GM18526 (cell line): ENCODE measurements around the gene FNTB.

Experiments
- POLR2A ChIP-seq: IDR thresholded peaks from 3 replicates; pipeline ENCODE4 v1.6.1; 2011; ENCODE audit not compliant: insufficient read length; ENCODE audit errors: extremely low read depth

Gene FNTB

GRCh38 chr14:65100922-65101541 lies 114.3 kb downstream of the FNTB start:
- TF ChIP-seq POLR2A, result no peak

DNA sequence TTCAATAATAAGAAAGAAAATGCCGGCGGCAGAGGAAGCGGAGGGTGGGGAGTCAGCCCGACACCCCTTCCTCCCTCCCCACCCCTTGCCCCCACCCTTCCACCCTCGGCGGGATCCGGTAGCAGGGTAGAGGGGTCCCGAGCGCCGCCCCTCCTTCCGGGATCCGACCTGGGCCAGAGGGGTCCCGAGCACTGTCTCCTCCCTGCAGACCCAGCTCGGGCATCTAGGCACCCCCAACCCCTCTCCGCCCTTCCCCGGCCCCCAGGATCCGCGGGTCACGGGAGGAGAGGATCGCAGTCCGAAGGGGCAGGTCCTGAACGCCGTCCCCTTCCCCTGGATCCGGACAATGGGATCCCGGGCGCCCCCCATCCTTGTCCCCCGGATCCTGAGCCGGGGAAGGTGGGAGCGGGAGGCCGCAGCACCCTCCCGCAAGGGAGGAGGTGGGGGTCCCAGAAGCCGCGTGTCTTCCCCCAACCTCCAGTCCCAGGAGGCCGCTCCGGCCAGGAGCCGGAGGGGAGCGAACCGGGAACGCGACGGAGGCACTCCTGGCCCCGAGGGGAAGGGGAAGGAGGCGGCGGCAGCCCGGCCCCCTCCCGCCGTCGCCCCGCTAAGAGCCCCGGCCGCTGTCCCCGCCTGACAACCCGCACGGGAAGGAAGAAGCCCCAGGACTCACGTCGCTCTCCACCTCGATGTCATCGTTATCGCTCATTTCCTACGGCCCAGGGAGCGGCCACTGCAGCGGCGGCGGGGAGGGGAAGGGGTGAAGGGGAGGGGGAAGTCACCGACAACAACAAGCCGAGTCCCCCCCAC lies 115.1 kb downstream of the FNTB start:
- no peak for TF ChIP-seq POLR2A

GRCh38 chr14:65102441-65103149 lies 115.9 kb downstream of the FNTB start, which contains the start of gene MAX:
MAX (minus strand) TSS chr14:65102517; CDS start chr14:65102339, 178 bp downstream.
- peak; percentile 81 for TF ChIP-seq POLR2A

DNA sequence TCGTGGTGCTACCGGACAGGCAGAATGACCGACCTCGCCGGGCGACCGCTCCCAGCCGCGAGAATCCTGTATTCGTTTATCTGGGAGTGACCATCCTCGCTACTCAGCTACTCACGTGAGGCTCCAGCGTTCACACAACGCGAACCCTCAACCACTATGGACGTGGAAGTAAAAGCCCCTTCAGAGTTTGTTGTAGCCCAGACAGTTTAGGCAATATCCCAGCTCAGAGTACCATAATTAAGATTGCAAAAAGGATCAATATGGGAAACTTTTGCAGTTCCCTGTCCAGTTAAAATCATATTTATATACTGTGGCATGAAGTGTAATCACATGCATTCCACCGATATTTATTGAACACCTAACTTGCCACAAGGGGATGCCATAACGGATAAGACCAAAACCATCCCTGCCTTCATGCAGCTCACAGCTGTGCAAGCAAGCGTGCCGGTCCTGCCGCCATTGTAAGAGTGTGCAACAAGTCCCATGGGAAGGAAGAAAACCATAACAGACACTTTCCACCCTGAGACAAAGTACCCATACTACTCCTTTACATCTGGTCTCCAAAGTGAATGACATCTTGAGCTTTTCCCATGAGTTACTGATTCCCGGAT lies 116.6 kb downstream of the FNTB start:
- no peak for TF ChIP-seq POLR2A

- TF ChIP-seq POLR2A, result no peak
These were observed 118.1 kb downstream of the FNTB start for GRCh38 chr14:65104791-65105190.

GRCh38 chr14:65106316-65106715 lies 119.6 kb downstream of the FNTB start:
- no peak for TF ChIP-seq POLR2A

- no peak for TF ChIP-seq POLR2A
These were observed 120.0 kb downstream of the FNTB start for GRCh38 chr14:65106736-65107135.

DNA sequence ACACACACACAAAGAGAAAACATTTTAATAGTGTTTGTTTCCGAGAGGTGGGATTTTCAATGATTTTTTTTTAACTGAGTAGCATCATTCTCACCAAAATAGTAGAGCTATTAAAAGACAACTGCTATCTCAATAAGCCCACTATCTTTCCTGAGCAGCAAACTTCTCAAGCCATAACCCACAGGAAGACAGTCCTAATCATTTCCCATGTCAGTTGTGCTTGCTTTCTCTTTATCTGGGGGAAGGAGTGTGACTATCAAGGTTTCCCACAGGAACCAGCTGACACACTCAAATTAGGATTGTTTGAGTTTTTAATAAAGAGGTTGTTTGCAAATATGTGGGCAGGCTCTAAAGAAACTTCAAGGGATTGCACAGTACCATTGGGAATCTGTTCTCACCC lies 120.5 kb downstream of the FNTB start:
- TF ChIP-seq POLR2A, result no peak

DNA sequence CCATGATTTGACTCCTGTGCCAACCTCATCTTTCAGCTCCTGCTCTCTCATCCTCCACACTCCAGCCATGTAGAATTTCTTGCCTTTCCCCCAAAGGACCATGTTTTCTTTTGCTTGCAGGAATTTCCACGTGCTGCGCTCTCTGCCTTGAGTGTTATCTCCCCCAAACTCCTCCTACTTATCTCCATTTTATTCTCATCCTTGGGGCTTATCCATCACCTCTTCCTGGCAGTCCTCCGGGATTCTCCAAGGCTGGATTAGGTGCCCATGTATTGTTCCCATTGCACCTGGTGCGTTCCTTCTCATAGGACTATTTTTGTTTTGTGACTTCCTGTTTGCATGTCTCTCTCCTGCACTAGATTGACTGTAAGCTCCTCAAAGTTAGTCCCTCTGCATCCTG lies 122.7 kb downstream of the FNTB start:
- TF ChIP-seq POLR2A, result no peak

DNA sequence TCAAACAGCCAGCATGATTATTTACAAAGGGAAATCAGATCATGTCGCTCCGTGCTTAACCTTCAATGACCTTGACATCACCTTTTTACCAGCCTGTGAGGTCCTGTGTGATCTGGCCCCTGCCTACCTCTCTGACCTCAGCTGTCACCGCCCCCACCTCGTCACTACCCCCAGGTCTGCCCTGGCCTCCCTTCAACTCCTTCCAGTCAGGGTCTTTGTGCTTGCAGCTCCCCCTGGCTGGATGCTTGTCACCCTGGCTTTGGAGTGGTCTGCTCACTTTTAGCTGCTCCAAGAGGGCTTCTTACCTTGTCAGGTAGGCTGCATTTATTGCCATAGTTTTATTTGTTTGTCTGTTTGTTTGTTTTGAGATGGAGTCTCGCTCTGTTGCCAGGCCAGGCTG lies 123.8 kb downstream of the FNTB start:
- no peak for TF ChIP-seq POLR2A
